Adrenal gland (tissue), 12 donors: ENCODE data around the gene CMTM1. TPM values are rescaled to one million over a fixed set of nuclear protein-coding genes. Genes with fewer than 3 reads are reported as not detected.
A peak's percentile ranks its signal among the peaks of the same experiment; 100 is the strongest.

ENCODE experiments used
- DNase-seq, 7 donors: peaks; one replicate each; pipeline ENCODE4 v3.0.0-alpha.2; 2019 to 2020
- H3K27ac ChIP-seq, 5 donors: fragments of 200-600 bp; sonication (generic) in 4 of 5; 1 replicate in 3 of 5; 2 replicates in 2 of 5; pipeline versions ENCODE4 v1.5.1 to v1.8.0; 2016 to 2020; ENCODE audit warnings: mild to moderate bottlenecking in 1 of 5
- H3K27me3 ChIP-seq: fragments of 200-600 bp; 2 replicates; pipeline ENCODE4 v1.8.0; 2021
- H3K36me3 ChIP-seq, 2 donors: fragments of 200-600 bp; replicated peaks in 1 of 2; 1 replicate in 1 of 2; 2 replicates in 1 of 2; pipeline versions ENCODE4 v1.5.1 to v1.8.0; 2018 to 2022
- H3K4me1 ChIP-seq, 2 donors: fragments of 200-600 bp; replicated peaks in 1 of 2; 1 replicate in 1 of 2; 2 replicates in 1 of 2; pipeline versions ENCODE4 v1.5.1 to v1.8.0; 2018 to 2021
- H3K4me3 ChIP-seq, 4 donors: fragments of 200-600 bp; sonication (generic) in 3 of 4; one replicate each; pipeline ENCODE4 v1.5.1; 2016 to 2018
- H3K9me3 ChIP-seq, 3 donors: fragments of 200-600 bp; sonication (generic) in 1 of 3; replicated peaks in 1 of 3; 1 replicate in 2 of 3; 2 replicates in 1 of 3; pipeline versions ENCODE4 v1.5.1 to v1.8.0; 2016 to 2021
- POLR2A ChIP-seq, 2 donors: fragments of 450-650 bp; IDR thresholded peaks; one replicate each; pipeline ENCODE4 v1.6.1; 2017; ENCODE audit warnings: antibody characterized with exemption in 2 of 2, mild to moderate bottlenecking in 2 of 2, moderate library complexity in 1 of 2
- whole genome bisulfite sequencing, 4 donors: extraction: QIAGEN DNeasy Blood & Tissue Kit in 2 of 4; methylation state at CpG; one replicate each; pipeline versions ENCODE4 v1.1.5 to v1.1.7; 2013 to 2017; 5-methylcytosine and 5-hydroxymethylcytosine counted together
- intact Hi-C, 2 donors: fragments of 100-400 bp; cut with DNase I; formaldehyde crosslinking; loops; one replicate each; pipeline versions ENCODE4 v1.14.1 to v1.15.0; 2022 to 2023
- polyA plus RNA-seq, 3 donors: library from polyadenylated mRNA; stranded (reverse); fragments of 200-250 nt in 2 of 3; fragments of 350-450 nt in 1 of 3; fragmentation: Illumina TruSeq in 1 of 3; extraction: RNeasy Lipid Tissue Mini Kit (QIAGEN cat#74804) in 1 of 3; gene quantifications; one replicate each; pipeline ENCODE4 v1.2.3, GENCODE V29; 2013 to 2014
- total RNA-seq, 9 donors: library from RNA; depleted of rRNA in 4 of 9; stranded (reverse); fragments of >200 nt in 4 of 9; fragments of 120-200 nt in 1 of 9; fragmentation: NEBNext Ultra II Directional in 1 of 9; extraction: Animal tissue kit (Norgen Biotek cat#: 25700) in 1 of 9; gene quantifications; one replicate each; pipeline versions ENCODE4 v1.1.0 to v1.2.4, GENCODE V29; 2013 to 2023
- TF ChIP-seq, protein P1 (sequence below), 6 experiments: fragments of 450-650 bp in 4 of 6; fragments of 200-600 bp in 2 of 6; sonication (generic) in 1 of 6; IDR thresholded peaks; 1 replicate in 5 of 6; 2 replicates in 1 of 6; pipeline versions ENCODE4 v1.5.1 to v1.8.0; 2016 to 2021; ENCODE audit warnings: antibody characterized with exemption in 6 of 6, mild to moderate bottlenecking in 2 of 6, moderate library complexity in 1 of 6
- donor health status: healthy with polysubstance abuse.
- donor health status: Bipolar disorder and iron deficiency.
- donor health status: DM: yes; HTN: yes; CAD: no.
- donor health status: DM: no; HTN: no; CAD: no.
- donor health status: DM: no; HTN: no; CAD: no.
- donor health status: DM: yes; HTN: yes; CAD: no.

CMTM1 gene
- total and polyA plus RNA-seq, 12 donors, result 0.34 to 9.1 (median 2.7) TPM; not detected in 1

DNA sequence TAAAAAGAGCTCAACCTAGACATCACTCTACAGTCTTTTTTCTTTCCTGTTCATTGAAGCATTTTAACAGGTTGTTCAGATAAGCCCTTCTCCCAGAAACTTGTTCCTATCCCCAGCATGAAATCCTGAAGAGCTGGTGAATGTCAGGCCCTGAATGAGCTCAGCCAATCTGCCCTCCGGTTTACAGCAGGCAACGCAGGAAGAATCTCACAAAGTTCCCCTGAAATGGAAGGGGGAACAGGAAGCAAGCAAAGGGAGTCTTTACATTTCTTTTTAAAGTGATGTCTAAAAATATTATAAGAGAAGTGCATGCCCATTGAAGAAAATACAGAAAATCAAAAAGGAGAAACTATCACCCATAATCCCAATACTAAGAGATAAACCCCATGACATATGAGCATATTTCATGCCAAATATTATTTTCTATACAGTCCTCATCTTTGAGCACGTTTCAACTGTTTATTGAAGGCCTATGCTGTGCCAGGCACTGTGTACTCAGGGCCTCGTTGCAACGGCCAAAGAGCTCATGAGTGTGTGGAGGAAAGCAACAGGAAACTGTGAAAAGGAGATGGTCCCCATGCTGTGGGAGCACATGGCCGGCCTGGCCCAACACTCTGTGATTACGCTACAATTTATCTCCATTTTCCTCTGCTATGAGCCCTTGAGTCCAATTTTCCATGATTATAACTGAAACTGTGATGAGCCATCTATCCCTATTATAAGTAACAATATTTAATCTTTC lies 22.1 kb upstream of the CMTM1 start:
- peaks cover 0 to 6% of the 10 kb centered on the region in 2 donors for H3K36me3 ChIP-seq
- no peaks in the 10 kb centered on the region for H3K27me3 ChIP-seq
- DNase-seq, result no peak
- WGBS, 4 donors, result 70 to 83% (median 76%) methylated on average over 7 of the region's 7 CpGs
- H3K9me3 ChIP-seq, result no peaks in the 10 kb centered on the region
- intact Hi-C loops, result no loop called here
- H3K4me1 ChIP-seq, result peaks cover 0 to 11% of the 10 kb centered on the region in 2 donors
- no peak overlapping the region for H3K27ac ChIP-seq
- no peak for TF ChIP-seq POLR2A (IDR thresholded peaks at IDR 0.05)
- TF ChIP-seq, protein P1, sequence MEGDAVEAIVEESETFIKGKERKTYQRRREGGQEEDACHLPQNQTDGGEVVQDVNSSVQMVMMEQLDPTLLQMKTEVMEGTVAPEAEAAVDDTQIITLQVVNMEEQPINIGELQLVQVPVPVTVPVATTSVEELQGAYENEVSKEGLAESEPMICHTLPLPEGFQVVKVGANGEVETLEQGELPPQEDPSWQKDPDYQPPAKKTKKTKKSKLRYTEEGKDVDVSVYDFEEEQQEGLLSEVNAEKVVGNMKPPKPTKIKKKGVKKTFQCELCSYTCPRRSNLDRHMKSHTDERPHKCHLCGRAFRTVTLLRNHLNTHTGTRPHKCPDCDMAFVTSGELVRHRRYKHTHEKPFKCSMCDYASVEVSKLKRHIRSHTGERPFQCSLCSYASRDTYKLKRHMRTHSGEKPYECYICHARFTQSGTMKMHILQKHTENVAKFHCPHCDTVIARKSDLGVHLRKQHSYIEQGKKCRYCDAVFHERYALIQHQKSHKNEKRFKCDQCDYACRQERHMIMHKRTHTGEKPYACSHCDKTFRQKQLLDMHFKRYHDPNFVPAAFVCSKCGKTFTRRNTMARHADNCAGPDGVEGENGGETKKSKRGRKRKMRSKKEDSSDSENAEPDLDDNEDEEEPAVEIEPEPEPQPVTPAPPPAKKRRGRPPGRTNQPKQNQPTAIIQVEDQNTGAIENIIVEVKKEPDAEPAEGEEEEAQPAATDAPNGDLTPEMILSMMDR (IDR thresholded peaks at IDR 0.05), result no peak
- no peak overlapping the region for H3K4me3 ChIP-seq

DNA sequence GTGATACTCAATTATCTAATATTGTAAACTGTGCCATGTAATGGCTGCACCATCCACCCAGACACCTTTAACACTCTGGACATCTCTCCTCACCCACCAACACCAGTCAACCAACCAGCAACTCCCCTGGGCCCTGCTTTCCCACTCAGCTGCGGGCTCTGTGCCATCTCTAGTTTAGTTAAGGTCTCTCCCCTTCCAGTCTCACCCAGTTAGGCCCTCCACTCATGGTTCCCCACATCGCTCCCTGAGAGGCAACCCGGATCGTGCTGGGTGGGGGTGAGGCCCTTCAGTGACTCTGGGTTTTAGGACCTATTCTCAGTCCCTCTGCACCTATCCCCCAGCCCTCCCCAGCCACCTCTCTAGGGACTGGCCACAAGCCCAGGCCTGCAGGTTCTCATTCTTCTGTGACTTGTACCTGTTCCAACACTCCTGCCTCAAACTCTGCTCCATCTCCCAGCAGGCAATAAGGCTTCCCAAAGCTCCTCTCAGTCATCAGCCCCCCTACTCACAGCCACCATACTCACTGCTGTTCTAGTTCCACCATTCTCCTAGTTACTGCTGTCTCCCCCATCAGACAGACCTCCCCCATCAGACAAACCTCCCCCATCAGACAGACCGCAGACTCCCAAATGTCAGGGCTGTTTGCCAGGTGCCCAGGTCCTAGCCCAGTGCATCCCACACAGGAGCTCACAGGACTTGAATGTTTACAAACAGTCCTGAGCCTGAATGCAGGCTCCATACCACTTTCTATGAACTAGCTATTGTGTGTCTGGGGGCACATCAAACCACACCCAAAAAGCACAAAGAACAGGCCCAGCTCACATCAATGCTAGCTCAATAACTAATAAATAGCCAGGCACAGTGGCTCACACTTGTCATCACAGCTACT lies 18.9 kb upstream of the CMTM1 start:
- intact Hi-C loops, result no loop called here
- H3K4me1 ChIP-seq, result peaks cover 14 to 32% of the 10 kb centered on the region in 2 donors

DNA sequence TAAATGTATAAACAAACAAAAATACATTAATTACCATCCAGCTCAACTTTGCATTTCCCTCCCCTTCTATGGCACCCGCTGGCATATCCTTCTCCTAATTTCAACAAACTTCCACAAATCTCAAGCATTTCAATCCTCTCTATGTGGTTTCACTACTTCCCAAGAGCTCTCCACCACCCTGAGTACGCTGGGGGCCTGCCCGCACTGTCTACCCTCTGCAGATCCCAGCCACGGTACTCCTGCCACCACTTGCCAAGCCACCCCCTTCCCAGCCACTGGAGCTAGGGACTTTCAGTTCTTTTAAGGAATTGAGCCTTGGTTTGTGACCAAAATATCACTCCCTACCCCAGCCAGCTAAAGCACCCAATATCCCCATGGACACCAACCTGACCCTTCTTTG lies 18.2 kb upstream of the CMTM1 start:
- H3K4me3 ChIP-seq, result no peak overlapping the region
- H3K27me3 ChIP-seq, result no peaks in the 10 kb centered on the region
- H3K27ac ChIP-seq, result peak overlapping the region in 3 of 5 donors; percentile 53 to 96 (median 87)
- intact Hi-C loops, result no loop called here
- H3K4me1 ChIP-seq, result peaks cover 18 to 35% of the 10 kb centered on the region in 2 donors
- no peak for DNase-seq
- TF ChIP-seq POLR2A (IDR thresholded peaks at IDR 0.05), result no peak
- TF ChIP-seq, protein P1 (IDR thresholded peaks at IDR 0.05), result no peak
- 78 to 98% (median 86%) methylated on average over 4 of the region's 4 CpGs for WGBS, 4 donors
- H3K9me3 ChIP-seq, result no peaks in the 10 kb centered on the region
- H3K36me3 ChIP-seq, result no peaks in the 10 kb centered on the region

More for the DNA sequence above, 18.9 kb upstream of the CMTM1 start:
- Histone ChIP-seq H3K27ac (no peak overlapping the region), H3K36me3 (no peaks in the 10 kb centered on the region), H3K9me3 (no peaks in the 10 kb centered on the region), H3K4me3 (no peak overlapping the region), H3K27me3 (no peaks in the 10 kb centered on the region)
- DNase-seq, result no peak
- 96 to 100% (median 97%) methylated on average over 5 of the region's 5 CpGs for WGBS, 4 donors
- TF ChIP-seq, protein P1 (IDR thresholded peaks at IDR 0.05), result no peak
- TF ChIP-seq POLR2A (IDR thresholded peaks at IDR 0.05), result no peak

DNA sequence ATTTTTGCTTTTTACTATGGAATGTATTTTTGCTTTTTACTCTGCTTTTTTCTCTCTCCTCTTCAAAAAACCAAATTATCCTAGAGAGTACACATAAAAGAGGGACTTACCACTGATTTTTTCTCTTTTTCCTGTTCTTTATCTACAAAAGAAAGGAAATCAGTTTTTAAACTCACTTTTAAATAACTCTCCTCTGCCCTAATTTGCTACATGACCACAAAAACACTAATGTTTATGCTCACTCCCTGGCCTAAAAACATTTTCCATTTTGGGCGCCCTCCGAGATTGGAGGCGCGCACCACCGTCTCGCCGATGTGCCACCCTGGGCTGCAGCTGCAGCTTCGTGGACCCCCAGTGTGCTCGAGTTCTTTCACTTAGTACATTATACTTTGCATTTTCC lies 17.4 kb upstream of the CMTM1 start:
- no peaks in the 10 kb centered on the region for H3K36me3 ChIP-seq
- H3K4me1 ChIP-seq, result peaks cover 25 to 43% of the 10 kb centered on the region in 2 donors
- H3K27ac ChIP-seq, result peak overlapping the region in 4 of 5 donors; percentile 87 to 96 (median 92)
- intact Hi-C loops, result no loop called here
- peak overlapping the region in 2 of 4 donors; percentile 56 to 79 for H3K4me3 ChIP-seq
- no peak for DNase-seq
- WGBS, 4 donors, result 63 to 79% (median 73%) methylated on average over 9 of the region's 9 CpGs
- no peaks in the 10 kb centered on the region for H3K27me3 ChIP-seq
- no peaks in the 10 kb centered on the region for H3K9me3 ChIP-seq
- TF ChIP-seq, protein P1 (IDR thresholded peaks at IDR 0.05), result no peak
- TF ChIP-seq POLR2A (IDR thresholded peaks at IDR 0.05), result no peak
